Caco-2 (cell line): ENCODE data around the gene VMAC. TPM values are rescaled to one million over a fixed set of nuclear protein-coding genes. Genes with fewer than 3 reads are reported as not detected.

Experiments
- BruUV-seq: library from RNA; stranded (reverse); fragments of 400-500 nt; replicated peaks from 2 replicates; lab custom pipeline; 2021; lab: Mats Ljungman, UMichigan
- CTCF ChIA-PET: fragments of 300-600 bp; sonication (Branson Sonifier 250); formaldehyde crosslinking; loops from one replicate; lab custom pipeline; 2022; ENCODE audit warnings: antibody characterized with exemption; lab: Charles Lee
- POLR2A ChIA-PET: fragments of 300-600 bp; sonication (Branson Sonifier 250); formaldehyde crosslinking; loops from one replicate; lab custom pipeline; 2022; ENCODE audit warnings: antibody characterized with exemption; lab: Charles Lee
- DNase-seq, 2 experiments: peaks; one replicate each; pipeline versions ENCODE4 v3.0.0 to v3.0.0-alpha.2; 2020 to 2022
- H3K27me3 ChIP-seq: replicated peaks from 2 replicates; pipeline ENCODE4 v1.6.0; 2011; ENCODE audit warnings: low read length; ENCODE audit not compliant: control insufficient read depth, insufficient read depth
- H3K36me3 ChIP-seq: 2 replicates; pipeline ENCODE4 v1.5.1; 2011; ENCODE audit warnings: low read length; ENCODE audit not compliant: control insufficient read depth, insufficient read depth
- H3K4me1 ChIP-seq: fragments of 250-450 bp; sonication (Bioruptor Pico); 2 replicates; pipeline ENCODE4 v1.5.1; 2020; ENCODE audit warnings: mild to moderate bottlenecking
- H3K4me3 ChIP-seq: 2 replicates; pipeline ENCODE4 v1.5.1; 2011; ENCODE audit warnings: low read depth, mild to moderate bottlenecking, control low read depth, low read length
- H3K9me3 ChIP-seq: fragments of 250-450 bp; sonication (Bioruptor Pico); 2 replicates; pipeline ENCODE4 v1.5.1; 2020; ENCODE audit warnings: mild to moderate bottlenecking, moderate library complexity
- H3K27ac Mint-ChIP-seq: one replicate; pipeline ENCODE4 v1.8.0; 2022; ENCODE audit warnings: mixed read lengths; ENCODE audit not compliant: unreplicated experiment
- H3K27me3 Mint-ChIP-seq: one replicate; pipeline ENCODE4 v1.8.0; 2022; ENCODE audit warnings: mixed read lengths; ENCODE audit not compliant: insufficient read depth, unreplicated experiment
- H3K36me3 Mint-ChIP-seq: one replicate; pipeline ENCODE4 v1.8.0; 2022; ENCODE audit warnings: mild to moderate bottlenecking, mixed read lengths; ENCODE audit not compliant: insufficient read depth, unreplicated experiment
- H3K4me1 Mint-ChIP-seq: one replicate; pipeline ENCODE4 v1.8.0; 2022; ENCODE audit warnings: low read depth, mixed read lengths; ENCODE audit not compliant: unreplicated experiment
- H3K4me3 Mint-ChIP-seq: one replicate; pipeline ENCODE4 v1.8.0; 2022; ENCODE audit warnings: mild to moderate bottlenecking, moderate library complexity, mixed read lengths; ENCODE audit not compliant: unreplicated experiment
- H3K9me3 Mint-ChIP-seq: one replicate; pipeline ENCODE4 v1.8.0; 2022; ENCODE audit warnings: mixed read lengths; ENCODE audit not compliant: unreplicated experiment
- intact Hi-C: fragments of 100-400 bp; cut with micrococcal nuclease; formaldehyde crosslinking; loops from one replicate; pipeline ENCODE4 v1.10.0; 2022; ENCODE audit not compliant: unreplicated experiment
- total RNA-seq: library from RNA; stranded (reverse); gene quantifications from 2 replicates; pipeline ENCODE4 v1.2.3, GENCODE V29; 2022
- TF ChIP-seq, protein P1 (sequence below), 2 experiments: fragments of 200-600 bp in 1 of 2; IDR thresholded peaks; 1 replicate in 1 of 2; 2 replicates in 1 of 2; pipeline versions ENCODE4 v1.5.1 to v1.8.0; 2011 to 2022; ENCODE audit warnings: antibody characterized with exemption in 1 of 2, control low read depth in 1 of 2, inconsistent platforms in 1 of 2, low read depth in 1 of 2, low read length in 1 of 2, mild to moderate bottlenecking in 1 of 2, moderate library complexity in 1 of 2; ENCODE audit not compliant: insufficient read depth in 1 of 2, severe bottlenecking in 1 of 2, unreplicated experiment in 1 of 2

Gene VMAC
- total RNA-seq, 1 experiment from 2014 or later = 4.8 TPM

- Histone ChIP-seq H3K4me3 (no peak overlapping the region), H3K4me1 (peaks cover 46% of the 10 kb centered on the region), H3K36me3 (no peaks in the 10 kb centered on the region), H3K9me3 (no peaks in the 10 kb centered on the region), H3K27me3 (no peaks in the 10 kb centered on the region)
- no peaks in the 10 kb centered on the region for H3K9me3 Mint-ChIP-seq
- CTCF ChIA-PET = interaction anchor here (0.6 kb wide), 2 partner anchors 19 to 654 kb away, joined by 4 read pairs; no protein-coding TSS in a partner anchor
- TF ChIP-seq, protein P1, sequence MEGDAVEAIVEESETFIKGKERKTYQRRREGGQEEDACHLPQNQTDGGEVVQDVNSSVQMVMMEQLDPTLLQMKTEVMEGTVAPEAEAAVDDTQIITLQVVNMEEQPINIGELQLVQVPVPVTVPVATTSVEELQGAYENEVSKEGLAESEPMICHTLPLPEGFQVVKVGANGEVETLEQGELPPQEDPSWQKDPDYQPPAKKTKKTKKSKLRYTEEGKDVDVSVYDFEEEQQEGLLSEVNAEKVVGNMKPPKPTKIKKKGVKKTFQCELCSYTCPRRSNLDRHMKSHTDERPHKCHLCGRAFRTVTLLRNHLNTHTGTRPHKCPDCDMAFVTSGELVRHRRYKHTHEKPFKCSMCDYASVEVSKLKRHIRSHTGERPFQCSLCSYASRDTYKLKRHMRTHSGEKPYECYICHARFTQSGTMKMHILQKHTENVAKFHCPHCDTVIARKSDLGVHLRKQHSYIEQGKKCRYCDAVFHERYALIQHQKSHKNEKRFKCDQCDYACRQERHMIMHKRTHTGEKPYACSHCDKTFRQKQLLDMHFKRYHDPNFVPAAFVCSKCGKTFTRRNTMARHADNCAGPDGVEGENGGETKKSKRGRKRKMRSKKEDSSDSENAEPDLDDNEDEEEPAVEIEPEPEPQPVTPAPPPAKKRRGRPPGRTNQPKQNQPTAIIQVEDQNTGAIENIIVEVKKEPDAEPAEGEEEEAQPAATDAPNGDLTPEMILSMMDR (IDR thresholded peaks at IDR 0.05; ENCODE audit: insufficient read depth in 1 of 2, low read depth in 1 of 2, low read length in 1 of 2, severe bottlenecking in 1 of 2, unreplicated experiment in 1 of 2) = no peak
- no peak for DNase-seq
- H3K4me1 Mint-ChIP-seq = no peaks in the 10 kb centered on the region
- peak overlapping the region; percentile 37 for H3K4me3 Mint-ChIP-seq
- intact Hi-C loops = no loop called here
- H3K36me3 Mint-ChIP-seq = no peaks in the 10 kb centered on the region
- no peaks in the 10 kb centered on the region for H3K27me3 Mint-ChIP-seq
- peak overlapping the region; percentile 29 for H3K27ac Mint-ChIP-seq
- POLR2A ChIA-PET = interaction anchor here (0.8 to 1.0 kb wide), 2 partner anchors 24 to 52 kb away, joined by 4 to 10 read pairs; partner anchors contain the start of gene VMAC
- BruUV-seq = no TSS peak
Measured at GRCh38 chr19:5880196-5880595, 24.5 kb upstream of the VMAC start.

GRCh38 chr19:5880604-5881078, 24.0 kb upstream of the VMAC start:
- Mint-ChIP-seq H3K9me3 (no peaks in the 10 kb centered on the region), H3K27me3 (no peaks in the 10 kb centered on the region), H3K4me1 (no peaks in the 10 kb centered on the region), H3K36me3 (no peaks in the 10 kb centered on the region), H3K27ac (no peak overlapping the region), H3K4me3 (peak overlapping the region; percentile 37)
- CTCF ChIA-PET = interaction anchor here (0.6 kb wide), 1 partner anchor 19 kb away, joined by 4 read pairs; no protein-coding TSS in a partner anchor
- Histone ChIP-seq H3K9me3 (no peaks in the 10 kb centered on the region), H3K4me3 (no peak overlapping the region), H3K4me1 (peaks cover 41% of the 10 kb centered on the region), H3K27me3 (no peaks in the 10 kb centered on the region), H3K36me3 (no peaks in the 10 kb centered on the region)
- intact Hi-C loops = no loop called here
- POLR2A ChIA-PET = interaction anchor here (0.8 to 1.0 kb wide), 2 partner anchors 24 to 52 kb away, joined by 4 to 10 read pairs; partner anchors contain the start of gene VMAC
- DNase-seq = peak; percentile 84 to 93
- no TSS peak for BruUV-seq
- TF ChIP-seq, protein P1 (IDR thresholded peaks at IDR 0.05; ENCODE audit: insufficient read depth in 1 of 2, low read depth in 1 of 2, low read length in 1 of 2, severe bottlenecking in 1 of 2, unreplicated experiment in 1 of 2) = no peak

GRCh38 chr19:5881543-5882299, 23.0 kb upstream of the VMAC start:
- no peak for DNase-seq
- BruUV-seq = no TSS peak
- intact Hi-C loops = no loop called here
- ChIA-PET CTCF (no interaction called here), POLR2A (interaction anchor here (0.6 kb wide), 1 partner anchor 18 kb away, joined by 4 read pairs; no protein-coding TSS in a partner anchor)
- Mint-ChIP-seq H3K4me1 (no peaks in the 10 kb centered on the region), H3K27ac (no peak overlapping the region), H3K9me3 (no peaks in the 10 kb centered on the region), H3K4me3 (no peak overlapping the region), H3K27me3 (no peaks in the 10 kb centered on the region), H3K36me3 (no peaks in the 10 kb centered on the region)
- Histone ChIP-seq H3K27me3 (no peaks in the 10 kb centered on the region), H3K4me3 (no peak overlapping the region), H3K9me3 (no peaks in the 10 kb centered on the region), H3K4me1 (peaks cover 32% of the 10 kb centered on the region), H3K36me3 (no peaks in the 10 kb centered on the region)
- TF ChIP-seq, protein P1 (IDR thresholded peaks at IDR 0.05; ENCODE audit: insufficient read depth in 1 of 2, low read depth in 1 of 2, low read length in 1 of 2, severe bottlenecking in 1 of 2, unreplicated experiment in 1 of 2) = no peak
